Measurements from ENCODE around the gene CITED4. TPM values are rescaled to one million over a fixed set of nuclear protein-coding genes. Genes with fewer than 3 reads are reported as not detected.
A peak's percentile ranks its signal among the peaks of the same experiment; 100 is the strongest.

CITED4 gene
- total RNA-seq, 1 donor from 2014 or later, result under 0.01 TPM

DNA sequence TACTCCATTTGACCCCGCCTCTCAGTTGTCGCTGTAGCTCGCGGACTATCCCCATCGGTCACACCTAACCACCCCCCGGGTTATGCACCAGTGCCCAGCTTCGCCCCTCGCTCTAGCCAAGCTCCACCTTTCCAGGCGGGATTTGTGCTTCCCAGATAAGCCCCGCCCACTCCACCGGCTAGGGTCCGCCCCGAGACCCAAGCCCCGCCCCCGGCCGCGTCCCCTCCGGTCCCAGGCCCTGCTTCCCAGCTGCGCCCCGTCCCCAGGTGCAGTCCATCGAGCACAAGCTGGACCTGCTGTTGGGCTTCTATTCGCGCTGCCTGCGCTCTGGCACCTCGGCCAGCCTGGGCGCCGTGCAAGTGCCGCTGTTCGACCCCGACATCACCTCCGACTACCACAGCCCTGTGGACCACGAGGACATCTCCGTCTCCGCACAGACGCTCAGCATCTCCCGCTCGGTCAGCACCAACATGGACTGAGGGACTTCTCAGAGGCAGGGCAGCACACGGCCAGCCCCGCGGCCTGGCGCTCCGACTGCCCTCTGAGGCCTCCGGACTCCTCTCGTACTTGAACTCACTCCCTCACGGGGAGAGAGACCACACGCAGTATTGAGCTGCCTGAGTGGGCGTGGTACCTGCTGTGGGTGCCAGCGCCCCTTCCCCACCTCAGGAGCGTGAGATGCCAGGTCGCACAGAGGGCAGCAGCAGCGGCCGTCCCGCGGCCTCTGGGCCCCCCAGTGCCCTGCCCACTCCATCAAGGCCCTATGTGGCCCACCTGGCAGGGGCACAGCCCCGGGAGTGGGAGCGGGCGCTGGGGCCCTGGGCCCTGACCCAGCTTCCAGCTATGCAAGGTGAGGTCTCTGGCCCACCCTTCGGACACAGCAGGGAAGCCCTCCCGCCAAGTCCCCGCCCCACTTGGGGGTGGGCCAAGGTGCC lies 23.9 kb downstream of the CITED4 start:
- FAIRE-seq, result no peak
- no peak for DNase-seq (ENCODE audit: low spot score in 2 of 2)

DNA sequence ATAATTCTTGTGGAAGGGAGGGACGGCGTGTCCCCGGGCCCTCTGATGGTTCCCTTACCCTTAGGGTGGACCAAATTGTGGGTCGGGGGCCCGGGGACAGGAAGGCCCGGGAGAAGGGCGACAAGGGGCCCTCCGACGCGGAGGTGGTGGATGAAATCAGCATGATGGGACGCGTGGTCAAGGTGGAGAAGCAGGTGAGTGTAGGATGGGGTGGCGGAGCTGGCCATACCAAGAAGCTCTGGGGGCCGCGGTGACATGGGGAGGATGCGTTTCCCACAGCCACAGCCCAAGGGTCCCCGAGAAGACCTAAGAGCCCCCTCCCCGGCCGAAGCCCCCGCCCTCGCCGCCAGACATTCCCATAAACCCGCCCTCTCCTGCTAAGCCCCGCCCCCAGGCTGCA lies 24.6 kb downstream of the CITED4 start:
- FAIRE-seq (no peak), DNase-seq (ENCODE audit: low spot score in 2 of 2) (no peak)

DNA sequence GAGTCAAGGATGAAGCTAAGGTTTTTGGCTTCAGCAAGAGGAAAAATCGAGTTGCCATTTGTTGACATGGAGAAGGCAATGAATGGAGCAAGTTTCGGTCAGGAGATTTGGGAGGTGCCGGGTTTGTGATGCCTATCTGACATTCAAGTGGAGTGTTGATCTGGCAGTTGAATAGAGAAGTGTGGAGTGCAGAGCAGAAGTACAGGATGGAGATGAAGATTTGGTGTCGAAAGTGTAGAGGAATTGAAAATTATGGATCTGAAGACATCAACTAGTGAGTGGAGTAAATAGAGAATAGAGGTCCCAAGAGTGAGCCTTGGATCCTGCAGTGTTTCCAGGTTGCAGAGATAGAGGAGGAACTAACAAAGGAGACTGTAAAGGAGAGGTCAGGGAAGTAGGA lies 25.9 kb downstream of the CITED4 start:
- FAIRE-seq (no peak), DNase-seq (ENCODE audit: low spot score in 2 of 2) (no peak)

DNA sequence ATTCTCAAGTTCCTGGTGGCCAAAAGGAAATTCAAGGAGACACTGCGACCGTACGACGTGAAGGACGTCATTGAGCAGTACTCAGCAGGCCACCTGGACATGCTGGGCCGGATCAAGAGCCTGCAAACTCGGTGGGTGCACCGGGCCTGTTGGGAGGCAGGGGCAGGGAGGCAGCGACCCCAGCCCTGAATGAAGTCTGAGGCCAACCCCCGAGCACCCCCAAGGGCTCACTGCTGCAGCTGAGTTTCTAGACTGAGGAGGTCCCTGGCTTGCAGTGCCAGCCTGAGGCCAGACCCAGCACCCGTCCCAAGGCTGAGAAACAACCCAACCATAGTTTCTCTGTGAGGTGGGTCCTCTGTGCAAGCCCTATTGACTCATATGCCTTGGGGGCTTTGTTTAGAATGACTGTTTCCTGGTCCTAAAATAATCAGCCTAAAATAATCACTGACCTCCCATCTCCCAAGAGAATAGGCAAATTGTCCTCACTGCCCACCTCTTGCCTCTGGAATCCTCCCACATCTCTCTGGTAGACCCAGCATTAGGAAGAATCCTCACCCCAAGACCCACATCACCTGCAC lies 27.1 kb downstream of the CITED4 start:
- FAIRE-seq (no peak), DNase-seq (ENCODE audit: low spot score in 2 of 2) (no peak)

DNA sequence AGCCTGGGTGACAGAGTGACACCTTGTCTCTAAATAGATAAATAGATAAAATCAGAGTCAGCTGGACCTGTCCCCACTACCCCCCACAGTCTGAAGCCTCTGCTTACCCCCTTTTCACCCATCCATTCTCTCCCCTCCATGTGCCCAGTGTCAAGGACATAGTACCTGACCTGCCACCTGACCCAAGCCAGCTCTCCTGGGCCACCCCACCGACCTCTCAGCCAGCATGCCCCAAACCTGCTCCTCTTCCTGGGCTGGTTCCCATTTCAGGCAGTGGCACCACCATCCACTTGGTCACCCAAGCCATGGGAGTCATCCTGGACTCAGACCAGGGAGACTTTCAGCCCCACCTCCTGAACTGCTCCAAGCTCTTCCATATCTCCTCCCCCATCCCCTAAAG lies 28.2 kb downstream of the CITED4 start:
- FAIRE-seq, result no peak
- no peak for DNase-seq (ENCODE audit: low spot score in 2 of 2)

DNA sequence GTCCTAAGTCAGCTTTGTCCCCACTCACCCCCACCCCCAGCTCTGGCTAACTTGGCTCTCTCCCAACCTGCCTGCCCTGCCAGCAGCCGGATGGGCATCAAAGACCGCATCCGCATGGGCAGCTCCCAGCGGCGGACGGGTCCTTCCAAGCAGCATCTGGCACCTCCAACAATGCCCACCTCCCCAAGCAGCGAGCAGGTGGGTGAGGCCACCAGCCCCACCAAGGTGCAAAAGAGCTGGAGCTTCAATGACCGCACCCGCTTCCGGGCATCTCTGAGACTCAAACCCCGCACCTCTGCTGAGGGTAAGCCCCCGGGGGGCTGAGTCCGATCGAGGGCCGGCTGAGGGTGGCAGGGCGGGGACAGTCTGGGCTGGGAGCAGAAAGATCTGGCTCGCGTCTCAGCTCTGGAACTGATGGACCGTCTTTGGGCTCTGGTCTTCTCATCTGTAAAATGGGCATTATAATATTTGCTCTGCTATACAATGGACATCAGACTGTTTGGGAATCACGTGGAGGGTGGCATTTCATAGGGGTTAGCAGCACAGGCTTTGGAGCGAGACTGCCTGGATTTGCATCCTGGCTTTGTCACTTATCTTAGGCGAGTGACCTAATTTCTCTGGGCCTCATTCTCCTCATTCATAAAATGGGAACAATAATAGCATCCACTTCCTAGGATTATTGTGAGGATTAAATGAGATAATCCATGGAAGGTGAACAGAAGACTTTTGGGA lies 31.0 kb downstream of the CITED4 start:
- FAIRE-seq, result no peak

DNA sequence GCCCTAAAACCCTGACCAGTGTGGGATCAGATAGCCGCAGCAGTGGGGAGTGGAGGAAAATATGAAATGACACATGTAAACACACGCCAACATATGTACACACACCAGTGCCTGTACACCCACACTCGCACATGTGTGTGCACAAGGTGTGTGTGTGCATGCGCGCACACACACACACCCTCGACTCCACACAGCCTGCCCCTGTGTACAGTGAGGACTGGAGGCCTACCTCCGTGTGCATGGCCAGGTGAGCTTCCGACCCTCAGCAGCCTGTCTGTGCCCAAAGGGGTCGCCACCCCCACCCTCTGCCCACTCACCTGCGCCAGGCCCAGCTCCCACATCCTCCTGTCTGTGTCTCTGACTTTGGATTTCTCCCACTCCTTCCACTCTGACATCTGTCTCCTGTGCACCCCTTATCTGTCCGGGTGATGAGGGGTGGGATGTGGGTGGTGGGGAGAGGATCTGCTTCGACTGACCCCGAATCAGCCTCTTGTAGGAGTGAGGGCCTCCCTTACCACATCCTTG lies 31.7 kb downstream of the CITED4 start:
- DNase-seq (ENCODE audit: low spot score in 2 of 2) (no peak), FAIRE-seq (no peak)

More for the DNA sequence above, 31.0 kb downstream of the CITED4 start:
- DNase-seq (ENCODE audit: low spot score in 2 of 2), result no peak

DNA sequence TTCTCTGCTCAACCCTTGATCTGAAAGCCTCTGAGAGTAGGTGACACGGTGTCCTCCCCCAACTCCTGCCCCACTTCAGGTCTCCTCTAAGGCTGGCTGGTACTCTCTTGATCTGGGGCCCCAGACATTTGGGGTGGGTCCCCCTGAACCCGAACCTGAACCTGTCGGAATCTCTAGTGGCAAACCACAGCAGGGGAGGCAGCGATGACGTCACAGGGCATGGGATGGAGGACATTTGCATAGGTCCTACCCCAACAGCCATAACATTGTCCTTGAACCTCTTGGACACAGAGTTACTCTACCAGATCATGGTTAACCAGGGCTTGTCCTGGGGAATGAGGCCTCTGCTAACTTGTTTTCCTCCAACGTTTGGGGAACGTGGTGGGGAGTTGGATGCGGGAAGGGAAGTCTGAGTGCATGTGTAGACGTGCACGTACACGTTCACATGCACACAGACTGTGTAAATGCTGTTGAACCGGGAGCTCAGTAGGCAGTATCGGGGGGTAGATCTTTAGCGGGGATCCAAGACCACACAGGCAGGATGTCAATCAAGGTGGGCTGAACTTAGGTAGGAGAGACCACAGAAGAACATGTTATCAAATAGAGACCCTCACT lies 32.4 kb downstream of the CITED4 start:
- no peak for FAIRE-seq
- no peak for DNase-seq (ENCODE audit: low spot score in 2 of 2)

DNA sequence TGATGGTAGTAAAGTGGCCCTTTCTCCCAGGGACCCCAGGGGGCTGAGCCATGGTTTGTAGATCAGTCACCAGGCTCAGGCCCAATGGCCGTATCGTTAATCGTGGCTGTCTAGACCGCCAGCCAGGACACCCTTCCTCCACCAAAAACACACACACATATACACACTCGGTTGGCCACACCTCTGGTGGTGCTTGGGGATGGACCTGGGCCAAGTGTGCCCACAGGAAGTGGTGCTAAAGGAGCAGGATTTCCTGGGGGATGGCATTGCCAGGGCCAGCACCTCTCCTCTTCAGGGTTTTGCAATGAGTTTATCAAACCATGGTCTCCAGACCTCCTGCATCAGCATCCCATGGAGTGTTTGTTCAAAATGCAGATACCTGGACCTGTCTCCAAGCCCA lies 36.2 kb downstream of the CITED4 start:
- FAIRE-seq, result no peak
- DNase-seq (ENCODE audit: low spot score in 2 of 2), result no peak

DNA sequence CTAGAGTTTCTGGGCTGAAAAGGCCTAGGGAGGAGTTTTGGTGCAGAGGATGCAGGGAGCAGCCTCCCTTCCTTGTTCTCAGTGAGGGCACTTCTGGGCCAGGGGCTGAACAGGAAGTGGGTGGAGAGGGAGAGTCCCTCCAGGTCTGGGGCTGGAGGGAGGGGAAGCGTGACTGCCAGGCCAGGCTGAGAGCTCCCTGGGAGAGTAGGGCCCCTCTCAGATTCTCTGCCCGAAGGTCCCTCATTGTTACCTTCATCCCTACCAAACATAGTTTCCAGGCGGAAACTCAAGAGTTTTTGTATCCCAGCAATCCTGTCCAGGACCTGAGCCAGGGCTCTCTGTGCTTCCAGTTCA lies 36.8 kb downstream of the CITED4 start:
- DNase-seq (ENCODE audit: low spot score in 2 of 2) (no peak), FAIRE-seq (no peak)

DNA sequence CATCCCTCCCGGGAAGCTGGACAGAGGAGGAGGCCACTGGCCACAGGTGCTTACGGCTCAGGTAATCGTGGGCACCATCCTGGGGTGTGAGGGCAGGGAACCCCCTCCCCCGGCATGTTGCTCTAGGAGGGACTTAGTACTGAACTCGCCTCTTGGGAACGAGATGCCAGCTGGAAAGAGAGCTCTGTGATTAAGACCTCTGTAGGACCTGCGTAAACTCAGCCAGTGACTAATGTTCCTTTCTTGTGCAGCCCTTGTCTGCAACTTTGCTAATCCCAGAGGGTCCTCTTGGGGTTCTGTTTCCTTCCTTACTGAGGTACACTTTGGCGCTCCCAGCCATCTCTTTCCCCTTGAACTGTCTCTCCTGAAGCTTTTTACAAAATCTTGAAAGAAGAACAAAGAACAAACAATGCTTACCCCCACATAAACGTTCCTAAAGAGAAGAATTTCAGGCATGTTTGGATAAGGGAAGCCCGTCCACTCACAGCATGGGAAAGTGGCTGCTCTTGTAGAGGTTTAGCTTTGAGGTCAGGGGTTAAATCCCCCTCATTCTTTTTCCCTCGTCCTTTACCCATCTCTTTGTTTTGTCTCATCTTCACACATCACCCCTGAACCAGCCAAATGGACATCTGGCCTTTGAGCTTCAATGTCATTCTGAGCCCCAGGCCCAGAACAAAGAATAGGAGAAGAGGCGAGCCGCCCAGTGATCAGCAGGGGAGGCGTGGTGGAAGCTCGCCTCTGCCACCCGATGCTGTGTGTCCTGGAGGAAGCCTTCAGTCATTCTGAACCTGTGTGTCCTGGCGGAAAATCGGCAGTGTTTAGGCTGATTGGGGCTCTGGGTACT lies 37.4 kb downstream of the CITED4 start:
- DNase-seq (ENCODE audit: low spot score in 2 of 2) (no peak), FAIRE-seq (no peak)

DNA sequence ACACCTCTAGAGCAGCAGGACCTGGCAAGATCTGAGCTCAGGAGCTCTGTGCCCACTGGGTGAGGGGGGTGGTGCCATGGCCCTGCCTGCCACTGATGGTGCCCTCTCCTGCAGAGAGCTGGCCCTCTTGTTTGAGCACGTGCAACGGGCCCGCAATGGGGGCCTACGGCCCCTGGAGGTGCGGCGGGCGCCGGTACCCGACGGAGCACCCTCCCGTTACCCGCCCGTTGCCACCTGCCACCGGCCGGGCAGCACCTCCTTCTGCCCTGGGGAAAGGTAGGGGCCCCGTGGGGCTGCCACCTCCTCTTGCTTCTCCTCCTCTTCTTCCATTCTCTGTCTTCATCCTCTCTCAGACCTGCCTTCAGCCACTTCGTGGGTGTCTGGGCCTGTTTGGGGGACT lies 38.2 kb downstream of the CITED4 start:
- FAIRE-seq (no peak), DNase-seq (ENCODE audit: low spot score in 2 of 2) (no peak)

DNA sequence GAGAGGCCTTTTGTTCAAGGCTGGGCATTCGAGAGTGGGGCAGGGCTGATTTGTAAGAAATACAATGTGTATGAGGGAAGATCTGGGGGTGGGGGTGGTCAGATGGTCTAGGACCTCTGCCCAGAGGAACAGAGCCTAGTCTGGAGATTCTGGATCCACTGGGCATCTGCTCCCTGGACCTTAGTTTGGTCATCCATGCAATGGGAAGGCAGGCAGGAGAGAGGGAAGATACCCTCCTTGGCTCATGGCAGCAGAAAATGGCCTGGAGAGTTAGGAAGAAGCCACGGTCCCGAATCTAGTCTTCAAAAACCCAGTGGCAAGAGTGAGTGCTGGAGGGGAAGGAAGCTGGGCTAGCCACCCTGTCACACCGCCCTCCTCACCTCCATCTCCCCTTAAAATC lies 38.8 kb downstream of the CITED4 start:
- FAIRE-seq (no peak), DNase-seq (ENCODE audit: low spot score in 2 of 2) (no peak)

DNA sequence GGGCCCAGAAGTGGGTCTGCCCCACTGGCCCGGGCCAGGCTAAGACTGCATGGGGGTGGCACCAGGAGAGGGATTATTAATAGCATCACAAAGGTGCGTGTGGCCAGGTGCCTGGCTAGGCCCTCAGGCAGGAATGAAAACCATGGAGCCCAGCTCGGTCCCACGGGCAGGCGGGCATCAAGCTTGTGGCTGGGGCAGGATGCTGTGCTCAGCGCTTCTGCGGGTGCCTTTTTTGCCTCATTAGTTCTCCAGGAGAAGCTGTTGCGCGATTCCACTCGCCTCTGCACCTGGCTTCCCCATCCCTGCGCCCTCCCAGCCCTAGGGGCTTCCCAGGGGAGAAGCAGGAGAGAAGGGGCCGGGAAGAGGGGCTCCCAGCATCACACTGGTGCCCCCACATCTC lies 39.3 kb downstream of the CITED4 start:
- DNase-seq (ENCODE audit: low spot score in 2 of 2) (no peak), FAIRE-seq (no peak)

DNA sequence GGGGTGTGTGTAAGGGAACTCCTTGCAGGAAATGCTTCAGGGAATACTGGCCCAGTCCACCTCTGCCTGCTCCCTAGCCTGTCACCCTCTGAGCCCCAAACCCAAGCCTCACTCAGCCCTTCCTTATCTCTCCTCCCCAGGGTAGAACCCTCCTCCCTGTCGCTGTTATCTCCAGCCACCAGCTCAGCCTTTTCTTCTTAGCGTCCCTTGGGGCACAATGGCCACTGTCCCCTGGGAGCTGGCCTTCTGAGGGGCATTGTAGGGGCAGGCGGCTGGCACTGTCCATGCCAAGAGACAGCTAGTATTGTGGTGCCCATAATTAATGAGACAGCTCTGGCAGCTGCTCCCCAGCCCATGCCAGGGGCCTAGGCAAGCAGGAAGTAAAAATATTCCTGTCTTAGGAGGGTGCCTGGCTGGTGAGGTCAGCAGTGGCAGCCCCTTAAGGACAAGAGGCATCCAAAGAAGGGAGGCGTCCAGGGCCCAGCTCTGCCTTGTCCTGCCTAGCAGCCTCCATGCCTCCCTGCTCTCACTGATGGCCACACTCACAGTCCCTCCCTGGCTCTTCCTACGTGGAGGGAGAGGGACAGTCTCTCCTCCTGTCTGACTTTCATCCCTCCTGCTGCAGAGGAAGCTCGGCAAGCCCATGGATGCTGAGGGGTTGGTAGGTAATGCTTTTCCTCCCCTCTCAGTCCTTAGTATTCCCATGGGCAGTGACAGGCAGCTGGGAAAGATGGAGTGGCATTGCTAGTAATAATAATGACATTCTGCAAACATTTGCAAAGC lies 41.1 kb downstream of the CITED4 start:
- DNase-seq (ENCODE audit: low spot score in 2 of 2), result peak; percentile 57 to 72

DNA sequence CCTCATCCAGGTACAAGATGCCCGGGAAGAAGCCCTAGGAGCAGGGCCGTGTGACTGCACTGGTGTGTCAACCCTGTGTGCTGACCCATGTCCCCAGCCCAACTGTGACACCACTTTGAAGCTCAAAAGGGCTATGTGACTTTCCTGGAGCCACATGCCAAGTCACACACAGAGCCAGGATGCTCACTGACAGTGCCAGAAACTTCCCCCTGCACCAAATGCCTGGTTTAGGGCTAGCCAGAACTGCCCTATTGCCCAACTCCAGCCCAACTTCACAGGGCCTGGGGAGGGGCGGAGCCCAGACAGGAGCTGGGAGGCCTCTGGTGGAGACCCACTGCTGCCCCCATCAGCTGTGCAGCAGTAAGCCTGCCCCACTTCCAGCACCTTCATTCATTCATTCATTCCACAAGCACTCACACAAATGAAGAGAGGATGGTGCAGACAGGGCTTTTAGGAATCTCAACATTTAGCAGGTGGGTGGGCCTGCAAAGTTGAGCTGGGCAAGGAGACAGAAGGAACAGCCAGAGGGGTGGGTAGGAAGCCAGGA lies 41.8 kb downstream of the CITED4 start:
- DNase-seq (ENCODE audit: low spot score in 2 of 2) (no peak), FAIRE-seq (no peak)

More for the DNA sequence above, 41.1 kb downstream of the CITED4 start:
- FAIRE-seq, result no peak

DNA sequence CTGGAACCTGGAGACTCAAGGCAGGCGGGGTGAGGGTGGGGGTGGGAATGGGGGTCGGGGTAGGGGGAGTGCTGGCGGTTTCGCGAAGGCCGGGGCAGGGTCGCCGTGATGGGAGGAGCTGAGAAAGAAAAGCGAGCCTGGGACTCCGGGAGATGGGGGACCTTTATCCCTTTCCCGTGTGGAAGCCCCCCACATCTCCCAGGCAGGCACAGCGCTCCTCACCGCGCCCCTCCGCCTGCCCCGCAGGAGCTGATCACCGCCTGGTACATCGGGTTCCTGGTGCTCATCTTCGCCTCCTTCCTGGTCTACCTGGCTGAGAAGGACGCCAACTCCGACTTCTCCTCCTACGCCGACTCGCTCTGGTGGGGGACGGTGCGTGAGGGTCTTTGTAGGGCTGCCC lies 43.1 kb downstream of the CITED4 start:
- DNase-seq (ENCODE audit: low spot score in 2 of 2) (no peak), FAIRE-seq (no peak)

DNA sequence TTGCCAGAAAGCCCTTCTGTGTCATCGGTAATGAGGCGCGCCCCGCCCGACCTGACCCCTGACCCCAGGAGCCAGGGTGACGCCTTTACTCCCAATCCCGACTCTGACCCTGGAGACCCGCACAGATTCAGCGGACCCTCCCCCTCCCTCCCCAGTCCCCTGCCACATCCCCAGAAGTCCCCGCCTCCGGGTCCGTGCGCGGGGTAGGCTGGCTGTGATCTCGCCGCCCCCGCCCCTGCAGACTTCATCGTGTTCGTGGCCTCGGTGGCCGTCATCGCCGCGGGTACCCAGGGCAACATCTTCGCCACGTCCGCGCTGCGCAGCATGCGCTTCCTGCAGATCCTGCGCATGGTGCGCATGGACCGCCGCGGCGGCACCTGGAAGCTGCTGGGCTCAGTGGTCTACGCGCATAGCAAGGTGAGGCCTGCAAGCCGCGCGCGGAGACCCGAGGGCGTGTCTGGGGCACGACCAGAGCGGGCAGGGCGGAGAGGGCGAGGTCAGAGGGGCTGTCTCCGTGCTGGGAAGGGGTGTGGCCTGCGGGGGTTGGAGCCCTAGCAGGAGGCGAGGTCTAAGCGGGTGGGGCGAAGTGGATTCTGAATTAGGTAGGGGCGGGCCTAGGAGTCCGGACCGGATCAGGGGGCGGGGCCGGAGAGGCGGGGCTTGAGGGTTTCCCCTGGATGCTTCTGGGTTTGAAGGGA lies 43.8 kb downstream of the CITED4 start:
- DNase-seq (ENCODE audit: low spot score in 2 of 2), result peak in 1 of 2 donors; percentile 39
- no peak for FAIRE-seq

Measured in frontal cortex (tissue), 4 donors.